HCT116 (cell line): ENCODE results near the gene KIF5A.

Source experiments
- CBX3 ChIP-seq: IDR thresholded peaks from 2 replicates; pipeline ENCODE4 v1.6.1; 2012; ENCODE audit warnings: low read depth
- POLR2AphosphoS5 ChIP-seq: IDR thresholded peaks from 2 replicates; pipeline ENCODE4 v1.6.1; 2011; ENCODE audit warnings: mild to moderate bottlenecking, low read depth, low read length, moderate library complexity

DNA sequence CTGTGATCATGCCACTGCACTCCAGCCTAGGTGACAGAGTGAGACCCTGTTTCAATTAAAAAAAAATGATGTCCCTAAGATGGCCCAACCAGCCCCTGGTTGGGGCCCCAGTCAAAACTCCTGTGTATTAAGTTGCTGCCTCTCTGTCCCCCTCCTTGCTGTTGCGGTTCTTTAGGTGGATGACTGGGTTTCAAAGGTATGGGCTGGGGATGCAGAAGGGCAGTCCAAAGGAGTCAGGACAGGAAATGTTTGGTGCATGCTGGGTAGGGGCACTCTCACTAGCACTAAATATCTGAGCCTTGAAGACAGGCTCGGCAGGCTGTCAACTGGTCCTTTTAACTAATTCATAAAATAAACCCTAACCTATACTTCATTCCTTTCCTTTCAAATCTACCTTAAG lies 29.2 kb downstream of the KIF5A start:
- TF ChIP-seq POLR2AphosphoS5 (no peak), CBX3 (no peak)
